Stomach (tissue), 9 donors: ENCODE measurements around the gene ANP32E. TPM values are rescaled to one million over a fixed set of nuclear protein-coding genes. Genes with fewer than 3 reads are reported as not detected.
"Not testable (repeated sequence)": the region's sequence is repeated elsewhere in the genome, so short reads cannot be mapped to it uniquely, and the experiment has no call there.

Experiments
- DNase-seq, 2 donors: peaks; one replicate each; pipeline versions ENCODE4 v3.0.0 to v3.0.0-alpha.2; 2013 to 2019
- H3K27ac ChIP-seq, 5 donors: fragments of 200-600 bp in 4 of 5; sonication (generic) in 4 of 5; one replicate each; pipeline ENCODE4 v1.5.1; 2013 to 2019; ENCODE audit warnings: mild to moderate bottlenecking in 1 of 5, moderate library complexity in 1 of 5
- H3K27me3 ChIP-seq, 3 donors: fragments of 200-600 bp; sonication (generic); one replicate each; pipeline ENCODE4 v1.5.1; 2017 to 2019; ENCODE audit warnings: mixed run types in 1 of 3
- H3K36me3 ChIP-seq, 4 donors: fragments of 200-600 bp; sonication (generic); 1 replicate in 3 of 4; 2 replicates in 1 of 4; pipeline ENCODE4 v1.5.1; 2016 to 2019
- H3K4me1 ChIP-seq, 4 donors: fragments of 200-600 bp; sonication (generic); one replicate each; pipeline ENCODE4 v1.5.1; 2016 to 2019
- H3K4me3 ChIP-seq, 4 donors: fragments of 200-600 bp; sonication (generic) in 3 of 4; one replicate each; pipeline ENCODE4 v1.5.1; 2016 to 2019; ENCODE audit warnings: mild to moderate bottlenecking in 1 of 4
- H3K9me3 ChIP-seq, 4 donors: fragments of 200-600 bp; sonication (generic); one replicate each; pipeline ENCODE4 v1.5.1; 2016 to 2019
- CTCF ChIP-seq, 7 experiments: fragments of 450-650 bp in 4 of 7; fragments of 200-600 bp in 3 of 7; sonication (generic) in 3 of 7; IDR thresholded peaks; one replicate each; pipeline ENCODE4 v1.5.1; 2016 to 2019; ENCODE audit warnings: antibody characterized with exemption in 7 of 7, control low read depth in 2 of 7, mild to moderate bottlenecking in 1 of 7
- EP300 ChIP-seq: sonication (generic); formaldehyde crosslinking; IDR thresholded peaks from one replicate; pipeline ENCODE4 v1.6.1; 2017; ENCODE audit warnings: antibody characterized with exemption
- POLR2A ChIP-seq, 4 donors: fragments of 450-650 bp; IDR thresholded peaks; one replicate each; pipeline ENCODE4 v1.6.1; 2016; ENCODE audit warnings: antibody characterized with exemption in 4 of 4, control low read depth in 2 of 4, mild to moderate bottlenecking in 1 of 4, moderate library complexity in 1 of 4
- POLR2AphosphoS5 ChIP-seq, 3 donors: sonication (generic); formaldehyde crosslinking; IDR thresholded peaks; one replicate each; pipeline ENCODE4 v1.6.1; 2016; ENCODE audit warnings: antibody characterized with exemption in 3 of 3
- WGBS, 5 donors: extraction: QIAGEN DNeasy Blood & Tissue Kit in 3 of 5; methylation state at CpG; one replicate each; pipeline versions ENCODE4 v1.1.5 to v1.1.7; 2013 to 2018; 5-methylcytosine and 5-hydroxymethylcytosine counted together
- intact Hi-C: fragments of 100-400 bp; cut with DNase I; formaldehyde crosslinking; loops from one replicate; pipeline ENCODE4 v1.15.1; 2023; ENCODE audit warnings: low total_unique reads
- polyA plus RNA-seq, 3 donors: library from polyadenylated mRNA; stranded (reverse); fragments of 200-250 nt; gene quantifications; one replicate each; pipeline ENCODE4 v1.2.3, GENCODE V29; 2013
- total RNA-seq, 5 donors: library from RNA; depleted of rRNA; stranded (reverse); fragments of >200 nt; gene quantifications; one replicate each; pipeline versions ENCODE4 v1.1.0 to v1.2.3, GENCODE V29; 2014 to 2016
- donor health status: healthy with polysubstance abuse.
- donor health status: Bipolar disorder and iron deficiency.
- donor health status: healthy.

Gene ANP32E
- total and polyA plus RNA-seq, 8 donors: 7.0 to 33.2 (median 15.8) TPM

- TF ChIP-seq POLR2A (IDR thresholded peaks at IDR 0.05): no peak
- no peak for TF ChIP-seq EP300
- no peak for TF ChIP-seq POLR2AphosphoS5 (IDR thresholded peaks at IDR 0.05)
- TF ChIP-seq CTCF (IDR thresholded peaks at IDR 0.05): no peak
- WGBS, 5 donors: 87 to 97% (median 95%) methylated on average over 4 of the region's 4 CpGs
- H3K4me1 ChIP-seq: peaks cover 0 to 11% (median 6%) of the 10 kb centered on the region in 4 donors
- DNase-seq: no peak
- H3K27ac ChIP-seq: no peak overlapping the region
- no peaks in the 10 kb centered on the region for H3K27me3 ChIP-seq
- intact Hi-C loops: no loop called here
- H3K36me3 ChIP-seq: no peaks in the 10 kb centered on the region
- no peaks in the 10 kb centered on the region for H3K9me3 ChIP-seq
- no peak overlapping the region for H3K4me3 ChIP-seq
These were observed 25.2 kb downstream of the ANP32E start for GRCh38 chr1:150210706-150211105.

GRCh38 chr1:150210091-150210490 lies 25.8 kb downstream of the ANP32E start:
- TF ChIP-seq POLR2AphosphoS5 (IDR thresholded peaks at IDR 0.05): no peak
- TF ChIP-seq EP300: no peak
- no peak for TF ChIP-seq CTCF (IDR thresholded peaks at IDR 0.05)
- TF ChIP-seq POLR2A (IDR thresholded peaks at IDR 0.05): no peak
- no peaks in the 10 kb centered on the region for H3K36me3 ChIP-seq
- H3K9me3 ChIP-seq: no peaks in the 10 kb centered on the region
- peaks cover 0 to 11% (median 6%) of the 10 kb centered on the region in 4 donors for H3K4me1 ChIP-seq
- intact Hi-C loops: no loop called here
- H3K4me3 ChIP-seq: no peak overlapping the region
- WGBS, 5 donors: 88 to 94% (median 92%) methylated on average over 4 of the region's 4 CpGs
- no peaks in the 10 kb centered on the region for H3K27me3 ChIP-seq
- no peak overlapping the region for H3K27ac ChIP-seq
- DNase-seq: no peak

GRCh38 chr1:150208460-150208859 lies 27.5 kb downstream of the ANP32E start:
- not testable (repeated sequence) for H3K4me1 ChIP-seq

GRCh38 chr1:150207281-150207971 lies 28.5 kb downstream of the ANP32E start:
- Histone ChIP-seq H3K9me3 (no peaks in the 10 kb centered on the region), H3K4me1 (no peaks in the 10 kb centered on the region), H3K4me3 (no peak overlapping the region), H3K27me3 (no peaks in the 10 kb centered on the region), H3K36me3 (no peaks in the 10 kb centered on the region), H3K27ac (no peak overlapping the region)
- TF ChIP-seq EP300: no peak
- no peak for TF ChIP-seq POLR2AphosphoS5 (IDR thresholded peaks at IDR 0.05)
- TF ChIP-seq CTCF (IDR thresholded peaks at IDR 0.05): no peak
- no peak for TF ChIP-seq POLR2A (IDR thresholded peaks at IDR 0.05)
- no peak for DNase-seq
- WGBS, 5 donors: 71 to 86% (median 74%) methylated on average over 7 of the region's 7 CpGs
- intact Hi-C loops: no loop called here

More at GRCh38 chr1:150208460-150208859, 27.5 kb downstream of the ANP32E start:
- H3K9me3 ChIP-seq, H3K27me3 ChIP-seq, intact Hi-C loops, H3K36me3 ChIP-seq, DNase-seq, H3K27ac ChIP-seq, H3K4me3 ChIP-seq: not testable (repeated sequence)
- WGBS, 5 donors: 88 to 91% (median 90%) methylated on average over 6 of the region's 6 CpGs

- TF ChIP-seq POLR2AphosphoS5 (IDR thresholded peaks at IDR 0.05): no peak
- TF ChIP-seq POLR2A (IDR thresholded peaks at IDR 0.05): no peak
- TF ChIP-seq EP300: no peak
- no peak for TF ChIP-seq CTCF (IDR thresholded peaks at IDR 0.05)
- DNase-seq: no peak
- intact Hi-C loops: no loop called here
- Histone ChIP-seq H3K9me3 (no peaks in the 10 kb centered on the region), H3K4me3 (no peak overlapping the region), H3K27ac (no peak overlapping the region), H3K36me3 (no peaks in the 10 kb centered on the region), H3K4me1 (no peaks in the 10 kb centered on the region), H3K27me3 (peaks cover 0 to 5% (median 0%) of the 10 kb centered on the region in 3 donors)
- WGBS, 5 donors: 74 to 85% (median 77%) methylated on average over 1 of the region's 1 CpG
These were observed 39.5 kb downstream of the ANP32E start for GRCh38 chr1:150196417-150196816.
